HG02870 (cell line): Measurements from ENCODE around the gene ABCA10.

Experiments used
- ATAC-seq: cut with Tn5 transposase; IDR thresholded peaks from one replicate; pipeline ENCODE4 v1.9.1; 2021; ENCODE audit warnings: mild to moderate bottlenecking, moderate library complexity; ENCODE audit not compliant: unreplicated experiment

The ABCA10 gene

DNA sequence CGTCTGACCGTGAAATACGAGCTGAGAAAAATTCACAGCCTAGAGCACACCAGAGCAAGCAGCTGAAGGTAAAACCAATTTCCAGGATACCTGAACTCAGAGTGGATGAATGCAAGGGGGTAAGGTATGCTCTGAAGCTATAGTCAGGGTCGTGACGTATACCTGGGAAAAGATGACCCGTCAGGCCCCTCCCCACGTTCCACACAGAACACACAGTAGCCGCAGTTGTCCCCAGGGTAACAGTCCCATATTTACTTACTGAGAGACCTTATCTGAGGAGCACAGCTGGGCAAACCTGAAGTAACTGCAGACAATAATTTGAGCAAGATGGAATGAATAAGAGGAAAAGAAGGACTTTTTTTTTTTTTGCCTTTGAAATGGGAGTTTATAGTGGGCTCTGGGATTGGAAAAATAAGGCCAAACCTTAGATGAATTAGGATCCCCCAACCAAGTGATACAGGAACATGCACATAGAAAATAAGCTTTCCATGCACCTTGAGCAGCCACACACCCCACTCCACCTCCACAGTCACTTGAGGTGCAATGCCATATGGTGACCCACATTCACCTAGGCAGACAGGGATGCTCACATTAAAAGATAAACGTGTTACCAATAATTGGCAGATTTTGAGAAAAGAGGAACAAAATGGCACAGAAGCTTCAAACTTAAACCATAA lies 124.9 kb downstream of the ABCA10 start:
- ATAC-seq: no peak

DNA sequence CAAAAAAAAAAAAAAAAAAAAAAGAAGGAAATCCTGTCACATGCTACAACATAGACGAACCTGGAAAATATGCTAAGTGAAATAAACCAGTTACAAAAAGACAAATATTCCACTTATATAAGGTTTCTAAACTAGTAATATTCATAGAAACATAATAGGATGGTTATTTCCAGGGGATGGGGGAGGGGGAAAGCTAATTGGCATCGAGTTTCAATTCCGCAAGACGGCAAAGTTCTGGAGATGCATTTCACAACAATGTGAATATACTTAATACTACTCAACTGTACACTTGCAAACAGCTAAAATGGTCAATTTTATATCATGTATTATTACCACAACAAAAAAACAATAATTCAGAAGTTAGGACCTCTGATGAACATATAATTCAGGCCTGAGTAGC lies 130.0 kb downstream of the ABCA10 start:
- ATAC-seq: no peak
